HG03521 (cell line): ENCODE measurements around the gene CCER1.
"Not testable (repeated sequence)": the region's sequence is repeated elsewhere in the genome, so short reads cannot be mapped to it uniquely, and the experiment has no call there.

Experiments used
- ATAC-seq: cut with Tn5 transposase; IDR thresholded peaks from one replicate; pipeline ENCODE4 v1.9.1; 2021; ENCODE audit warnings: mild to moderate bottlenecking, moderate library complexity; ENCODE audit not compliant: unreplicated experiment

CCER1 gene

GRCh38 chr12:90954921-90955320 is at the start of gene CCER1:
Gene CCER1, minus strand, starts transcription at chr12:90955176. Its CDS starts 434 bp downstream, at chr12:90954742.
- ATAC-seq, result no peak

- no peak for ATAC-seq
Measured at GRCh38 chr12:91003737-91004136, 48.8 kb upstream of the CCER1 start.

- ATAC-seq, result no peak
Measured at GRCh38 chr12:91001306-91001705, 46.3 kb upstream of the CCER1 start.

- ATAC-seq, result no peak
Measured at GRCh38 chr12:90999966-91000365, 45.0 kb upstream of the CCER1 start.

DNA sequence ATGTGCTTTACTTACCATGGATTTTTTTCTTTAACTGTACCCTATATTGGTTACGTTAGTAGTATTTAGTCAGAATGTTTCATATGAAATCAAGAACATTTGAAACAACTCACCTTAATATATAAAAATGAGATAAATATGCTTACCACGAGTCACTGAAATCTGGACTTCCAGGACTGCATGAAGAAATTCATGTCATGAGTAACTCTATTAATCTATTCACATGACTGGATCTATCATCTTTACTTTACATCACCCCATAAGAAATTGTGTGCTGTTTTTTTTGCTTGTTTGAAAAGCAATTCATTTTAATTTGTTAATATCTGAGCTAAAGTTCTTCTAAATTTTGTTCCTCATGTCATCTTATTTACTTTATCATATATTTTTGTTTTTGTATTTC is 44.6 kb upstream of the CCER1 start:
- ATAC-seq, result no peak

DNA sequence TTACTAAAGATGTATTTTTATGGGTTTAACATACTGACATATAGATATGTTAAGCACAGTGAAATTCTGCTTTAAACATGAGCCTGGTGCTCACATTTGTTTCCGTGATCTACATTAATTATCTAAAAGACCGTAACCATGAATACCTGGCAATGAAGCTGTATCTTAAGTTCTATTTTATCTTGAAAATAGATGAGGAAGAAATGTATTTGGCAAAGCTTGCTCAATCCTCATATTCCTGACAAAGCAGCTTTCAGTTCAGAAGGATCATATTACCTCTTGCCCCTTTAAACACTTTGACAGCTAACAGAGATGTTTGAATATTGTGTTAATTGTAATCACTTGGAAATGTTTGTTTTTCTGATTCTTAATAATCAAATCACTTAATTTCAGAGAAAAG is 40.0 kb upstream of the CCER1 start:
- ATAC-seq, result no peak

- ATAC-seq, result no peak
Measured at GRCh38 chr12:90991952-90992465, 37.0 kb upstream of the CCER1 start.

DNA sequence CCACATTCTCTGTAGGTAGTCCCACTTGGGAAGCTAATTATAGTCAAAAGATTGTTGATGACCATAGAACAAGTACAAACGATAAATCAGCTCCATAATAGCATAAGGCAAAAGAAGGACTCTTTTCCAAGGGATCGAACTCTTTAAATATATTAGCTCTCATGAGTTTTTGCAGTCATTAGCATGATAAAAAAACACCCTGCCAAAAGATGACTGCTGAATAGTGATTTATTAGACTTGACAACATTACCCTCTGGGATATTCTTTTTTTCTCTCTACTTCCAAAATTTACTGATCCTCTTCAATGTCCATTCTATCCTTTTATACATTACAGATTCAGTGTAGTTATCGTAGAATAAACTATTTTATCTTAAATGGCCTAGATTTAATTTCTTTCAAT is 35.6 kb upstream of the CCER1 start:
- ATAC-seq, result no peak

GRCh38 chr12:90989686-90990111 is 34.7 kb upstream of the CCER1 start:
- no peak for ATAC-seq

DNA sequence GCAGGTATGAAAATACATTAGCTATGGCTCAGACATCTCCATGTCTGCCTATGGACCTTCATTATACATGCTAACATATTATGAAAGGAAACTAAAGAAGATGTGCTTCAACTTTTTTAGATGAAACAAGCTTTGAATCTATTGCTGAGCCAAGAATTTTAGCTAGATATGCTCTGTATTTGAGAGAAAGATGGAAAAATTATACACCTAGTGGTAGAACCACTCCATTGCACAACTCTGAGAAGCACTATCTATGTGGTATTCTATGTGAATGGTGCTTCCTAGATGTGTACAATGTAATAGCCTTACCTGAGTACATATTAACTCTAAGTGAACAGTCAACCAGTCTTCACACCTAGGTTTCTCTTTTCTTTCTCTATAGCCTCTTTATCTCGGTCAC is 32.5 kb upstream of the CCER1 start:
- peak; percentile 72 for ATAC-seq

DNA sequence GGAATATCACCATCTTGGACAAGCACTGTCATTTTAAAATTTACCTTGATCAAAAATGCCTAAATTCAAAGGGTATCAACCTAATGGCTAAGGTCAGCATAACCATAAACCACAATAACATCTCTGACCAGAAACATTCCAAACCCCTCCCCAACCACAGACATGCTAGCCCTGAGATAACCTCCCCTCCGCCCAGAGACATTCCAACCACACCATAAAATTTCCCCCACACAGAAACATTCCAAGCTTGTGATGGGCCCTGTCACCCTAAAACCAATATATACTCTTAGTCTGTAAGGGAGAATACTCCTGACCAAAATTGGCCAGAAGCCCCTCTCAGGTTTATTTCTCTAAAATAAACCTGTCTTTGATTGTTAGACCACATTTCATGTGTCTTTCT is 32.1 kb upstream of the CCER1 start:
- ATAC-seq, result no peak

GRCh38 chr12:90985331-90985730 is 30.4 kb upstream of the CCER1 start:
- not testable (repeated sequence) for ATAC-seq

- ATAC-seq, result no peak
Measured at GRCh38 chr12:90984114-90984513, 29.1 kb upstream of the CCER1 start.

- ATAC-seq, result no peak
Measured at GRCh38 chr12:90982170-90982569, 27.2 kb upstream of the CCER1 start.

- no peak for ATAC-seq
Measured at GRCh38 chr12:90979951-90980350, 25.0 kb upstream of the CCER1 start.

DNA sequence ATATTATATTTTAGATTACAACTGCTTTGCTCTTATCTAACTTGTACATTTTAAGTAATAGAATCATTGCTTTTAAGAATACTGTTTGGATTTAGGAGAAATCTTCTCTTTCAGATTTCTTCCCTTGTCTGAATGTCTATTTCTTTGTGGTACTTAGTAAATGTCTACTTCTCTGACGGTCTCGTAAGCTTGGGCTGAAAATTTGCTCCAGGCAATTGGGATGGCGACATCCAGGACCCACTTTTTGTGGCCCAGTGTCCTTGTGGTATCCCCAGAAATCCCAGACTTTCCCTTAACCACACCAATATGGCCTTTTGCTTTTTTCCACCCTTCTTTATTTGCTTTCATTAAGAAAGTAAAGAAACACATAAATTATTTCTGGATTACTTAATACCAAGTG is 24.0 kb upstream of the CCER1 start:
- no peak for ATAC-seq

GRCh38 chr12:90978117-90978770 is 23.3 kb upstream of the CCER1 start:
- peak; percentile 75 for ATAC-seq

- no peak for ATAC-seq
Measured at GRCh38 chr12:90977224-90977623, 22.2 kb upstream of the CCER1 start.

DNA sequence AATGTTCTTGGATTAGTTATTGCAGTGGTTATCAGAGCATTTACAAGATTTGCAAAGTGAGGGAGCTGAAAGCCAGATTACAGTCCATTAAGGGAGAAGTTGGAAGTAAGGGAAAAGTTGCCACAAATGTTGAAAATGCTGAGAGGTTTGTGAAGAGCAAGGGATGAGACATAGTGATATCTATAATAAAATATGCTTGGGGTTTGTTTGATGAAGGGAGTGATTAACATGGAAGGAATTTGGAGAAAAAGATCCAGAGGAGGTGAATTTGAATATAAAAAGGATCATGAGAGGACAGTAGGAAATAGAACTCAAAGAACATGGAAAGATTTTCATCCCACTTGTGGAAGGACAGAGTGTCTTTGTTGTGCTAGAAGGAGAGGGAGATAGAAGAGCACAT is 19.3 kb upstream of the CCER1 start:
- no peak for ATAC-seq

DNA sequence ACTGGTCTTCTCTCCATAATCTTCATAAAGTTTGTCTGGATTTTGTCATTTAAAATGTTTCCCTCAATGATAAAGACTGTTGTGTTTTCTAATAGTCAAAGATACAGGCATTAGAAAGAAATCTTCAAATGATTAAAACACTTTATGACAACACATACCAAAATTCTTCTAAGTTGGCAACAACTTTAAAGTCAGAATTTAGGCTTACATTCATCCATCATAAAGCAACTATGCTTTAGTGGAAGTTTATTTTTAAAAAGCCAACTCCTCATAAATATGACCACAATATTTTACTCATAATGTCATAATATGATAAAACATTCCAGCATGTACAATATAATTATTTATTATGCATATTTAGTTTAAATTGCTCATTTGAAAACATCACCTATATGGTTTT is 17.2 kb upstream of the CCER1 start:
- no peak for ATAC-seq

- ATAC-seq, result no peak
Measured at GRCh38 chr12:90970911-90971310, 15.9 kb upstream of the CCER1 start.

- no peak for ATAC-seq
Measured at GRCh38 chr12:90970471-90970870, 15.5 kb upstream of the CCER1 start.

DNA sequence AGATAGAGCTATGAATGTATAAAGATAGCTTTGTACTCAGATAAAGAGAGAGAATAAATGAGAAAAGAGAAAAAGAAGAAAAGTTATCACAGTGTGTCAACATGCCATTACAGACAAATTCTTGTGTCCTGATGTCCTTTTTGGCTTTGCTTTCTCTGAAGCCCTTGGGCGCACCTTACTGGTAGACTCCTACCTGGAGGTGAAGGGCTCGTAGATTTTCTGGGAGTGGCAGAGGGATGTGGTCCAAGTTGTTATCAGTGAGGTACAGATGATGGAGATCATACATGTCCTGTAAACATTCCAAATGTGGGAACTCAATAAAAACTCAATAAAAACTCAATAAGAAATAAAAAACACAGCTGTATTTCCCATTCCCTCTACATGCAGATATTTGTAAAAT is 14.9 kb upstream of the CCER1 start:
- ATAC-seq, result no peak
